Panc1 (cell line): Measurements from ENCODE around the gene PTGES. TPM values are rescaled to one million over a fixed set of nuclear protein-coding genes. Genes with fewer than 3 reads are reported as not detected.

Experiments
- ATAC-seq: fragments of 200-7000 bp; cut with Tn5 transposase; 2 replicates; pipeline ENCODE4 v1.9.1; 2020; ENCODE audit warnings: mild to moderate bottlenecking, moderate library complexity
- BruUV-seq: library from RNA; stranded (reverse); fragments of 400-500 nt; replicated peaks from 2 replicates; lab custom pipeline; 2021; lab: Mats Ljungman, UMichigan
- CTCF ChIA-PET: fragments of 300-600 bp; sonication (Branson Sonifier 250); formaldehyde crosslinking; loops from one replicate; lab custom pipeline; 2022; ENCODE audit warnings: antibody characterized with exemption; lab: Charles Lee
- POLR2A ChIA-PET: fragments of 300-600 bp; sonication (Branson Sonifier 250); formaldehyde crosslinking; loops from one replicate; lab custom pipeline; 2022; ENCODE audit warnings: antibody characterized with exemption; lab: Charles Lee
- DNase-seq: peaks from one replicate; pipeline ENCODE4 v3.0.0-alpha.2; 2010; ENCODE audit warnings: low read depth, low spot score
- H3K27ac ChIP-seq: 2 replicates; pipeline ENCODE4 v1.5.1; 2011; ENCODE audit warnings: mild to moderate bottlenecking, low read length, inconsistent platforms
- H3K27me3 ChIP-seq: fragments of 200-500 bp; sonication (Bioruptor generic); 2 replicates; pipeline ENCODE4 v1.6.0; 2014; ENCODE audit warnings: low read length, inconsistent platforms; ENCODE audit not compliant: control insufficient read depth, insufficient read depth
- H3K36me3 ChIP-seq: fragments of 200-500 bp; sonication (Bioruptor generic); 2 replicates; pipeline ENCODE4 v1.5.1; 2014; ENCODE audit warnings: inconsistent platforms, mild to moderate bottlenecking, low read length, moderate library complexity; ENCODE audit not compliant: control insufficient read depth, insufficient read depth
- H3K4me1 ChIP-seq: 2 replicates; pipeline ENCODE4 v1.5.1; 2011; ENCODE audit warnings: inconsistent platforms, mild to moderate bottlenecking, low read length, moderate library complexity; ENCODE audit not compliant: control insufficient read depth, insufficient read depth
- H3K4me3 ChIP-seq, 2 experiments: 2 replicates each; pipeline ENCODE4 v1.5.1; 2011 to 2012; ENCODE audit warnings: low read depth in 2 of 2, low read length in 2 of 2, mild to moderate bottlenecking in 2 of 2, inconsistent platforms in 1 of 2, moderate library complexity in 1 of 2
- H3K9me3 ChIP-seq: fragments of 200-500 bp; sonication (Bioruptor generic); 2 replicates; pipeline ENCODE4 v1.5.1; 2014; ENCODE audit warnings: low read depth, mild to moderate bottlenecking, inconsistent platforms, low read length, moderate library complexity; ENCODE audit not compliant: control insufficient read depth, insufficient read depth
- CTCF ChIP-seq: fragments of 450-650 bp; IDR thresholded peaks from 2 replicates; pipeline ENCODE4 v1.5.1; 2017; ENCODE audit warnings: mild to moderate bottlenecking
- POLR2AphosphoS5 ChIP-seq: IDR thresholded peaks from 2 replicates; pipeline ENCODE4 v1.6.1; 2012; ENCODE audit warnings: mild to moderate bottlenecking, low read depth, low read length, moderate library complexity
- REST ChIP-seq, 2 experiments: IDR thresholded peaks; 2 replicates each; pipeline ENCODE4 v1.6.1; 2011 to 2012; ENCODE audit warnings: low read depth in 2 of 2, control low read depth in 1 of 2, low read length in 1 of 2, mild to moderate bottlenecking in 1 of 2, moderate library complexity in 1 of 2; ENCODE audit not compliant: insufficient read depth in 1 of 2
- SIN3A ChIP-seq: IDR thresholded peaks from 2 replicates; pipeline ENCODE4 v1.6.1; 2012; ENCODE audit warnings: low read depth, mild to moderate bottlenecking, low read length, moderate library complexity, borderline replicate concordance; ENCODE audit not compliant: insufficient read depth
- TCF7L2 ChIP-seq: IDR thresholded peaks from 2 replicates; pipeline ENCODE4 v1.6.1; 2011; ENCODE audit warnings: mild to moderate bottlenecking, low read depth, low read length, inconsistent platforms
- in situ Hi-C: cut with HindIII; loops from 2 replicates; pipeline ENCODE4 v1.10.0; 2016; ENCODE audit warnings: low sequenced_read_pairs, low pct_unique_long_range_greater_than_20kb
- intact Hi-C: fragments of 100-400 bp; cut with micrococcal nuclease; formaldehyde crosslinking; loops from one replicate; pipeline ENCODE4 v1.10.0; 2022; ENCODE audit not compliant: unreplicated experiment
- total RNA-seq: library from RNA; stranded (reverse); gene quantifications from one replicate; pipeline ENCODE4 v1.2.1, GENCODE V29; 2021; ENCODE audit not compliant: unreplicated experiment

PTGES gene
- total RNA-seq, 1 experiment from 2014 or later, result 1.1 TPM

- in situ Hi-C loops (no loop called here), intact Hi-C loops (loop anchor here (5.0 kb wide), 1 partner anchor 139 kb away; the partner anchor contains the start of gene ASB6)
- H3K4me1 ChIP-seq, result no peaks in the 10 kb centered on the region
- POLR2A ChIA-PET, result no interaction called here
- CTCF ChIA-PET, result interaction anchor here (0.6 kb wide), 1 partner anchor 8 kb away, joined by 3 read pairs; no protein-coding TSS in a partner anchor
- no peak overlapping the region for H3K4me3 ChIP-seq
- ATAC-seq (no peak), DNase-seq (no peak)
- no peaks in the 10 kb centered on the region for H3K36me3 ChIP-seq
- no peak overlapping the region for H3K27ac ChIP-seq
- H3K9me3 ChIP-seq, result no peaks in the 10 kb centered on the region
- BruUV-seq, result no TSS peak
- TF ChIP-seq TCF7L2, result no peak
- TF ChIP-seq POLR2AphosphoS5, result no peak
- TF ChIP-seq SIN3A, result no peak
- no peak for TF ChIP-seq CTCF
- no peak for TF ChIP-seq REST (IDR thresholded peaks at IDR 0.05; ENCODE audit: insufficient read depth in 1 of 2, low read depth in 2 of 2, low read length in 1 of 2)
- H3K27me3 ChIP-seq, result no peaks in the 10 kb centered on the region
Measured at GRCh38 chr9:129781131-129781530, 28.3 kb upstream of the PTGES start.

- Histone ChIP-seq H3K4me1 (no peaks in the 10 kb centered on the region), H3K27ac (no peak overlapping the region), H3K27me3 (no peaks in the 10 kb centered on the region), H3K36me3 (no peaks in the 10 kb centered on the region), H3K4me3 (no peak overlapping the region), H3K9me3 (no peaks in the 10 kb centered on the region)
- no TSS peak for BruUV-seq
- TF ChIP-seq TCF7L2, result no peak
- no peak for TF ChIP-seq SIN3A
- TF ChIP-seq CTCF, result no peak
- TF ChIP-seq POLR2AphosphoS5, result no peak
- DNase-seq (no peak), ATAC-seq (no peak)
- intact Hi-C loops, result loop anchor here (5.0 kb wide), 1 partner anchor 137 kb away; the partner anchor contains the start of gene ASB6
- ChIA-PET POLR2A (no interaction called here), CTCF (interaction anchor here (0.9 kb wide), 1 partner anchor 28 kb away, joined by 12 read pairs; no protein-coding TSS in a partner anchor)
- in situ Hi-C loops, result no loop called here
Measured at GRCh38 chr9:129779560-129780190, 26.8 kb upstream of the PTGES start.
